Spleen (tissue), 11 donors: ENCODE data around the gene SLC8A2. TPM values are rescaled to one million over a fixed set of nuclear protein-coding genes. Genes with fewer than 3 reads are reported as not detected.
A peak's percentile ranks its signal among the peaks of the same experiment; 100 is the strongest.

Experiments used
- DNase-seq: peaks from one replicate; pipeline ENCODE4 v3.0.0-alpha.2; 2020
- H3K27ac ChIP-seq, 8 donors: fragments of 200-600 bp; sonication (generic) in 7 of 8; 1 replicate in 4 of 8; 2 replicates in 4 of 8; pipeline versions ENCODE4 v1.5.0 to v1.8.0; 2016 to 2021; ENCODE audit warnings: inconsistent platforms in 4 of 8, mild to moderate bottlenecking in 4 of 8, moderate library complexity in 1 of 8
- H3K27me3 ChIP-seq, 7 donors: fragments of 200-600 bp; sonication (generic) in 6 of 7; replicated peaks in 1 of 7; 1 replicate in 4 of 7; 2 replicates in 3 of 7; pipeline versions ENCODE4 v1.5.0 to v1.8.0; 2016 to 2021; ENCODE audit warnings: inconsistent platforms in 3 of 7, mild to moderate bottlenecking in 1 of 7
- H3K36me3 ChIP-seq, 6 donors: fragments of 200-600 bp; sonication (generic) in 5 of 6; 1 replicate in 4 of 6; 2 replicates in 2 of 6; pipeline versions ENCODE4 v1.5.0 to v1.8.0; 2016 to 2021; ENCODE audit warnings: inconsistent platforms in 2 of 6
- H3K4me1 ChIP-seq, 6 donors: fragments of 200-600 bp; sonication (generic) in 5 of 6; 1 replicate in 3 of 6; 2 replicates in 3 of 6; pipeline versions ENCODE4 v1.5.0 to v1.8.0; 2016 to 2021; ENCODE audit warnings: inconsistent platforms in 3 of 6
- H3K4me3 ChIP-seq, 8 donors: fragments of 200-600 bp; sonication (generic) in 7 of 8; 1 replicate in 4 of 8; 2 replicates in 4 of 8; pipeline versions ENCODE4 v1.5.0 to v1.8.0; 2016 to 2021; ENCODE audit warnings: inconsistent platforms in 4 of 8, mild to moderate bottlenecking in 4 of 8, moderate library complexity in 2 of 8
- H3K9me3 ChIP-seq, 8 donors: fragments of 200-600 bp; sonication (generic) in 7 of 8; 1 replicate in 4 of 8; 2 replicates in 4 of 8; pipeline versions ENCODE4 v1.5.0 to v1.8.0; 2016 to 2021; ENCODE audit warnings: inconsistent platforms in 4 of 8
- POLR2A ChIP-seq, 3 donors: fragments of 450-650 bp; IDR thresholded peaks; one replicate each; pipeline ENCODE4 v1.5.1; 2017; ENCODE audit warnings: antibody characterized with exemption in 3 of 3, mild to moderate bottlenecking in 1 of 3
- POLR2AphosphoS5 ChIP-seq, 3 donors: sonication (generic); formaldehyde crosslinking; IDR thresholded peaks; one replicate each; pipeline ENCODE4 v1.5.1; 2017; ENCODE audit warnings: antibody characterized with exemption in 3 of 3
- WGBS, 5 donors: extraction: QIAGEN DNeasy Blood & Tissue Kit in 3 of 5; methylation state at CpG; one replicate each; pipeline versions ENCODE4 v1.1.5 to v1.1.7; 2013 to 2018; 5-methylcytosine and 5-hydroxymethylcytosine counted together
- intact Hi-C: fragments of 100-400 bp; cut with DNase I; formaldehyde crosslinking; loops from one replicate; pipeline ENCODE4 v1.15.0; 2023; ENCODE audit warnings: low total_unique reads
- polyA plus RNA-seq, 3 donors: library from polyadenylated mRNA; stranded (reverse); fragments of 200-250 nt; gene quantifications; one replicate each; pipeline ENCODE4 v1.2.1, GENCODE V29; 2013
- total RNA-seq, 7 donors: library from RNA; depleted of rRNA in 3 of 7; stranded (reverse); fragments of >200 nt in 3 of 7; fragmentation: NEBNext Ultra II Directional in 4 of 7; extraction: Animal tissue kit (Norgen Biotek cat#: 25700) in 4 of 7; gene quantifications; one replicate each; pipeline versions ENCODE4 v1.1.0 to v1.2.1, GENCODE V29; 2016 to 2021
- TF ChIP-seq, protein P1 (sequence below), 11 experiments: fragments of 200-600 bp in 7 of 11; fragments of 450-650 bp in 4 of 11; sonication (generic) in 4 of 11; IDR thresholded peaks in 8 of 11; conservative IDR thresholded peaks in 3 of 11; 1 replicate in 7 of 11; 2 replicates in 4 of 11; pipeline versions ENCODE4 v1.4.0 to v1.8.0; 2016 to 2021; ENCODE audit warnings: antibody characterized with exemption in 11 of 11, inconsistent platforms in 4 of 11, mild to moderate bottlenecking in 1 of 11
- donor health status: healthy with polysubstance abuse.
- donor health status: DM: no; HTN: no; CAD: no; lungs with moderate emphysema.
- donor health status: DM: no; HTN: no; CAD: no.
- donor health status: Bipolar disorder and iron deficiency.
- donor health status: healthy.
- donor health status: DM: no; HTN: no; CAD: no.
- donor health status: DM: yes; HTN: yes; CAD: no.

The SLC8A2 gene
- total and polyA plus RNA-seq, 10 donors, result 0.02 to 0.19 TPM; not detected in 8

DNA sequence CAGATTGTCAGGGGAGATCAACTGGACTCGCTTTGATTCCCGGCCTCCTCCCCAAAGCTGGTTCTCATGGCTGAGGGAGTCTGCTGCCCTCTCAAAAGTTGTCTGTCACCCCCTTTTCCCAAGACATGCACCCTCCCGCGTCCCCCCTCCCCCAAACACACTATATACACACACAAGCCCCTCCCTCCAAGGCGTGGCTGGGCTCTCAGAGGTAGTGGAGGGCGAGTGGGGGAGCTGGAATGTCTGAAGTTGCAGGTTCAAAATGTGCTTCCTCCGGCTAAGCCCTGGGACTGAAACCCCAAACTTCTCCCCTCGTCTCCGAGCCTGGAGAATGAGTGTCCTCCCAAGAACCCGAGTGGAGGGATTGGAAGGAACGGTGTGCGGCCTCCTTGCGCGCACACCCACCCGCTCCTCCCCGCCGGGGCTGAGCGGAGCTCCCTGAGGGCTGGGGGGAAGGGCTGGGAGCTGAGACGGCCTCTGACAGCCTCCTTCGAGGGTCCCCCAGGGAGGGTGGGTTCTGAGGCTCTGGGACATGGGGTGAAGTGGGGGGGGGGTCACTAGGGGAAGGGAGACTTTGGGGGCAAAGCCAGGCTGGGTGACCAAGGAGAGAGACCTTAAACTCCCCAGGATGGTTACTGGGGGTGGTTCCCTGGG lies 42.4 kb downstream of the SLC8A2 start:
- 13 to 27% (median 23%) methylated on average over 15 to 20 of the region's 20 CpGs for WGBS, 5 donors
- DNase-seq, result no peak
- H3K9me3 ChIP-seq, result no peaks in the 10 kb centered on the region
- no peaks in the 10 kb centered on the region for H3K36me3 ChIP-seq
- H3K27ac ChIP-seq, result no peak overlapping the region
- intact Hi-C loops, result no loop called here
- peaks cover 0 to 100% (median 65%) of the 10 kb centered on the region in 7 donors for H3K27me3 ChIP-seq
- no peak overlapping the region for H3K4me3 ChIP-seq
- peaks cover 11 to 39% (median 25%) of the 10 kb centered on the region in 6 donors for H3K4me1 ChIP-seq
- TF ChIP-seq POLR2A (IDR thresholded peaks at IDR 0.05) (no peak), POLR2AphosphoS5 (IDR thresholded peaks at IDR 0.05) (no peak)
- TF ChIP-seq, protein P1, sequence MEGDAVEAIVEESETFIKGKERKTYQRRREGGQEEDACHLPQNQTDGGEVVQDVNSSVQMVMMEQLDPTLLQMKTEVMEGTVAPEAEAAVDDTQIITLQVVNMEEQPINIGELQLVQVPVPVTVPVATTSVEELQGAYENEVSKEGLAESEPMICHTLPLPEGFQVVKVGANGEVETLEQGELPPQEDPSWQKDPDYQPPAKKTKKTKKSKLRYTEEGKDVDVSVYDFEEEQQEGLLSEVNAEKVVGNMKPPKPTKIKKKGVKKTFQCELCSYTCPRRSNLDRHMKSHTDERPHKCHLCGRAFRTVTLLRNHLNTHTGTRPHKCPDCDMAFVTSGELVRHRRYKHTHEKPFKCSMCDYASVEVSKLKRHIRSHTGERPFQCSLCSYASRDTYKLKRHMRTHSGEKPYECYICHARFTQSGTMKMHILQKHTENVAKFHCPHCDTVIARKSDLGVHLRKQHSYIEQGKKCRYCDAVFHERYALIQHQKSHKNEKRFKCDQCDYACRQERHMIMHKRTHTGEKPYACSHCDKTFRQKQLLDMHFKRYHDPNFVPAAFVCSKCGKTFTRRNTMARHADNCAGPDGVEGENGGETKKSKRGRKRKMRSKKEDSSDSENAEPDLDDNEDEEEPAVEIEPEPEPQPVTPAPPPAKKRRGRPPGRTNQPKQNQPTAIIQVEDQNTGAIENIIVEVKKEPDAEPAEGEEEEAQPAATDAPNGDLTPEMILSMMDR (IDR thresholded peaks at IDR 0.05 in 8 of 11, conservative IDR thresholded peaks at IDR 0.05 in 3 of 11), result no peak

DNA sequence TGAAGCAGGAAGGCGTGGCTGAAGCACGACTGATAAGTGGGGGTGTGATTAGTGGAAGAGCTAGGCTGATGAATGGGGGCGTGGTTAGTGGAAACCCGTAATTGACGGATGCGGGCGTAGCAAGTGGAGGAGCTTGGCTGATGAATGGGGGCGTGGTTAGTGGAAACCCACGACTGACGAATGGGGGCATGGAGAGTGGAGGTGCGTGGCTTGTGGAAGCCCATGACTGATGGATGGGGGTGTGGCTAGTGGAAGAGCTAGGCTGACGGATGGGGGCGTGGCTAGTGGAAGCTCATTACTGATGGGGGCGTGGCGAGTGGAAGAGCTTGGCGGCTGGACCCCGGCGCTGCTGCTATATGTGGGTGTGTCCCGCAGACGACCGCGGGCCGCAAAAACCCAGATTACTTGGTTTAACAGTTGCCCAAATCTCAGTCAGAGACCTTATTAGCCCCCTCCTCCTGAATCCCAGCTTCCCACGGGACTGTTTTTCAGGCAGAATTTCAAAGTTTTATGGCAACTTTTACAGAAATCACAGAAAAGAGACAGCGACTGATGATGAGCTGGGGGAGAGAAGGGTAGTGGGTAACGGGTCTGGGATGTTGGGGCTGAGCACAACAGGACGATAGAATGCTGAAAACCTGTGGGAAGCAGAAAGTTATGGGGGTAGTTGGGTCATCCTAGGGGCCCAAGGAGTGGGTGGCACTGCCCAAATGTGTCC lies 43.4 kb downstream of the SLC8A2 start:
- intact Hi-C loops, result no loop called here
- H3K9me3 ChIP-seq, result no peaks in the 10 kb centered on the region

DNA sequence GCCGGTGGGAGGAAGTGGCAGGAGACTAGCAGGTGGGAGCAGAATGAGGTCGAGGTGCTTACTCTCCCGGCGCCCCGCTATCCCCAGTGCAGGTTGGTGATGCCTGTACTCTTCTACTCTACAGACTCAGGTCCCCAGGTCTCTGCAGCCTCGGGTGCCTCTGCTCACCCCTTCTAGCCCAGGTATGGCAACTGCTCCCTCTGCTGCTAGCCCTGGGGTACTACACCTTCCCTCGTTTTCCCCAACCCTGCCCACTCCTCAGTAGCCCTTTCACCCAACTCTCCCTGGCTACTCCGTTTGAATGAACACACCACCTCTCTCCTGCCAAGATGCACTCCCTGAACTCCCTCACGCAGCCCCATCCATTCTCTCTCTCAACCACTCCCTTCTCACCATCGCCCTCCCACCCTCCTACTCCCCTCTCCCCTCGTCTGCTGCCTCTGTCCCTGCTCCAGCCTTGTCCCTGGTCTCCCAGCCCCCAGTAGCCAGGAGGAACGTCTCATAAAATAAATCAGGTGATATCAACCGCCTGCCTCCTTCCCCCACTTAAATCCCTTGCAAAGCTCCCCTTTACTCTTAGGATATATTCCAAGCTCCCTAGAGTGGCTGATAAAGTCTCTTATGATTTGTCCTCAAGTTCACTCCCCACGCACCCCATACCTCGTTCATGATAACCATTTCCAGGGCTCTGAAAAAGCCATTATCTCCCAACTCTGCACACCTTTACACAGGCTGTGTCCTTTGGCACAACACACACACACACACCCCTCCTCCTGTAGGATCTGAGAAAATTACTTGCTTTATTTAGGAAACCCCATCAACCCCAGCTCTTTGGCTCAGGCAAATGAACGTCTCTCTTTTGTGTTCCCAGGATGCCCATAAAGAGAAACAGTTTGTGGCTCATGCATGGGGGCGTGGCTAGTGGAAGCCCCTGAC lies 44.2 kb downstream of the SLC8A2 start:
- Histone ChIP-seq H3K36me3 (no peaks in the 10 kb centered on the region), H3K9me3 (no peaks in the 10 kb centered on the region), H3K4me1 (peaks cover 11 to 39% (median 25%) of the 10 kb centered on the region in 6 donors), H3K27me3 (peaks cover 0 to 100% (median 74%) of the 10 kb centered on the region in 7 donors), H3K4me3 (peak overlapping the region in 1 of 8 donors; percentile 41), H3K27ac (no peak overlapping the region)
- TF ChIP-seq POLR2A (IDR thresholded peaks at IDR 0.05), result no peak
- TF ChIP-seq, protein P1 (IDR thresholded peaks at IDR 0.05 in 8 of 11, conservative IDR thresholded peaks at IDR 0.05 in 3 of 11), result peak; percentile 69 to 94 (median 89)
- intact Hi-C loops, result no loop called here
- 3 to 9% (median 7%) methylated on average over 12 to 17 of the region's 17 CpGs for WGBS, 5 donors
- DNase-seq, result peak; percentile 83

More for the DNA sequence above, 43.4 kb downstream of the SLC8A2 start:
- Histone ChIP-seq H3K27me3 (peaks cover 0 to 100% (median 73%) of the 10 kb centered on the region in 7 donors), H3K36me3 (no peaks in the 10 kb centered on the region), H3K4me1 (peaks cover 11 to 39% (median 25%) of the 10 kb centered on the region in 6 donors), H3K4me3 (peak overlapping the region in 1 of 8 donors; percentile 41), H3K27ac (no peak overlapping the region)
- 1 to 2% (median 1%) methylated on average over 26 to 27 of the region's 27 CpGs for WGBS, 5 donors
- no peak for TF ChIP-seq POLR2A (IDR thresholded peaks at IDR 0.05)
- no peak for TF ChIP-seq POLR2AphosphoS5 (IDR thresholded peaks at IDR 0.05)
- TF ChIP-seq, protein P1 (IDR thresholded peaks at IDR 0.05 in 8 of 11, conservative IDR thresholded peaks at IDR 0.05 in 3 of 11), result no peak
- no peak for DNase-seq
